ENCODE measurements around the gene IRF3.

DNA sequence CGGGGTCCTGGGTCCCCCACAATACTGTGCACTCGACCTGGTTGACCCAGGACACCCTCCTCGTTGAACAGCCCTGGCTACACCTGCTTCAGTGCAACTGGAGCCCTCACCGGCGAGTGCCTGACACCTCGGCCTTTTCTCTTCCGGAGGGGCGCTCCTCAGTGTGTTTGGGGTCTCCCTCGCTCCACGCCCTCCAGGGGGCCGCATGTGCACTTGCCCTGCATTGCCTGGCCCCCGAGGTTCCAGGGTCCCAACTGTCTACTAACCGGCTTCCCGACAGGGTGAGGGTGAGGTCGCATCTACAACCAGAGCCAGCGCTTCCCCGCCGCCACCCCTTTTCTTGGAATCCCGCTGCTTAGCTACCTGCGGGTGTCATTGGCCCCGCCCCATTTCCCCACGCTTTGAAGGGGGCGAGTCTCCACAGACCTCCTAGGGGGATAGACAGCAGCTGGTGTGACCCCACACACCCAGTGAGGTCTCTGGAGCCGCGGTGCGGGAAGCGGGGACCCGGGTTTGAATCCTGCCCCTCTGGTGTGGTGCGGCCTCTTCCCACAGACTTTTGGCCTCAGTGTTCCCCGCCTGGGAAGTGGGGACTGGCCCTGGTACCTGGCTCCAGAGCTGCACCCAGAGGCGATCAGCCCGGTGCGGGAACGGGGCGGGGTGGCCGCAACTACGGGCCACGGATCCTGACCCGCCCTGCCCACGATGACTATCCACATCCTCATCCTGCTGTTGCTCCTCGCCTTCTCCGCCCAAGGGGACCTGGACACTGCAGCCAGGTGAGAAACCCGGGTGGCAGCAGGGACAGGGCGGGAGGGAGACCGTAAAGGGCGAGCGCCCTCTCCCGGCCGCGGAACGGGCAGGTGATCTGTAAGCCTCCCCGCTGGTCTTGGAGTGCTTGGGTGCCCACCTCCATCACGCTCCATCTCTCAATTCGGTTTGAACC is 23.7 kb upstream of the IRF3 start, which contains the start of gene ADM5:
- TF ChIP-seq, protein P1, sequence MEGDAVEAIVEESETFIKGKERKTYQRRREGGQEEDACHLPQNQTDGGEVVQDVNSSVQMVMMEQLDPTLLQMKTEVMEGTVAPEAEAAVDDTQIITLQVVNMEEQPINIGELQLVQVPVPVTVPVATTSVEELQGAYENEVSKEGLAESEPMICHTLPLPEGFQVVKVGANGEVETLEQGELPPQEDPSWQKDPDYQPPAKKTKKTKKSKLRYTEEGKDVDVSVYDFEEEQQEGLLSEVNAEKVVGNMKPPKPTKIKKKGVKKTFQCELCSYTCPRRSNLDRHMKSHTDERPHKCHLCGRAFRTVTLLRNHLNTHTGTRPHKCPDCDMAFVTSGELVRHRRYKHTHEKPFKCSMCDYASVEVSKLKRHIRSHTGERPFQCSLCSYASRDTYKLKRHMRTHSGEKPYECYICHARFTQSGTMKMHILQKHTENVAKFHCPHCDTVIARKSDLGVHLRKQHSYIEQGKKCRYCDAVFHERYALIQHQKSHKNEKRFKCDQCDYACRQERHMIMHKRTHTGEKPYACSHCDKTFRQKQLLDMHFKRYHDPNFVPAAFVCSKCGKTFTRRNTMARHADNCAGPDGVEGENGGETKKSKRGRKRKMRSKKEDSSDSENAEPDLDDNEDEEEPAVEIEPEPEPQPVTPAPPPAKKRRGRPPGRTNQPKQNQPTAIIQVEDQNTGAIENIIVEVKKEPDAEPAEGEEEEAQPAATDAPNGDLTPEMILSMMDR (IDR thresholded peaks at IDR 0.05) = peak; percentile 23 to 60 (median 56)
- TF ChIP-seq POLR2A (IDR thresholded peaks at IDR 0.05) = no peak

Measured in right lobe of liver (tissue), 4 donors.